A204.1 (cell line): ENCODE data around the gene KRTAP10-10.
"Not testable (repeated sequence)": the region's sequence is repeated elsewhere in the genome, so short reads cannot be mapped to it uniquely, and the experiment has no call there.

Experiments
- FAIRE-seq: peaks from 2 replicates; lab custom pipeline; 2012; peaks lifted over from hg19 to GRCh38; lab: Jason Lieb, UNC

KRTAP10-10 gene

GRCh38 chr21:44626673-44627143, 10.4 kb upstream of the KRTAP10-10 start, which contains the start of gene KRTAP10-9:
Gene KRTAP10-9, plus strand, starts transcription at chr21:44627093. Its CDS starts 79 bp downstream, at chr21:44627172.
- FAIRE-seq: no peak

GRCh38 chr21:44627181-44627822, 9.9 kb upstream of the KRTAP10-10 start:
- not testable (repeated sequence) for FAIRE-seq

GRCh38 chr21:44627831-44628233, 9.3 kb upstream of the KRTAP10-10 start:
- FAIRE-seq: not testable (repeated sequence)

GRCh38 chr21:44628707-44629391, 8.3 kb upstream of the KRTAP10-10 start:
- no peak for FAIRE-seq

GRCh38 chr21:44630440-44630839, 6.7 kb upstream of the KRTAP10-10 start:
- no peak for FAIRE-seq

GRCh38 chr21:44632067-44632466, 5.1 kb upstream of the KRTAP10-10 start:
- no peak for FAIRE-seq

GRCh38 chr21:44636209-44637017, 743 bp upstream of the KRTAP10-10 start:
- no peak for FAIRE-seq

GRCh38 chr21:44637851-44638348, 744 bp downstream of the KRTAP10-10 start:
- not testable (repeated sequence) for FAIRE-seq

GRCh38 chr21:44638506-44639330, 1.6 kb downstream of the KRTAP10-10 start:
- FAIRE-seq: not testable (repeated sequence)

GRCh38 chr21:44639331-44639655, 2.1 kb downstream of the KRTAP10-10 start:
- no peak for FAIRE-seq

- no peak for FAIRE-seq
These were observed 3.6 kb downstream of the KRTAP10-10 start for GRCh38 chr21:44640761-44641160.

GRCh38 chr21:44643741-44644310, 6.7 kb downstream of the KRTAP10-10 start:
- no peak for FAIRE-seq

- no peak for FAIRE-seq
These were observed 7.7 kb downstream of the KRTAP10-10 start for GRCh38 chr21:44644878-44645277.

GRCh38 chr21:44646366-44647221, 9.4 kb downstream of the KRTAP10-10 start, which contains the start of gene KRTAP10-11:
Gene KRTAP10-11, plus strand, starts transcription at chr21:44646414. Its CDS starts 45 bp downstream, at chr21:44646459.
- FAIRE-seq: not testable (repeated sequence)

- no peak for FAIRE-seq
These were observed 10.0 kb downstream of the KRTAP10-10 start for GRCh38 chr21:44647222-44647552.

GRCh38 chr21:44648557-44649311, 11.6 kb downstream of the KRTAP10-10 start:
- FAIRE-seq: no peak

GRCh38 chr21:44649521-44650100, 12.5 kb downstream of the KRTAP10-10 start:
- FAIRE-seq: no peak

- no peak for FAIRE-seq
These were observed 13.3 kb downstream of the KRTAP10-10 start for GRCh38 chr21:44650265-44650972.
